ENCODE measurements around the gene SKIL. TPM values are rescaled to one million over a fixed set of nuclear protein-coding genes. Genes with fewer than 3 reads are reported as not detected.

Gene SKIL
- total and polyA plus RNA-seq, 2 donors (not counting 1 experiment from before 2014, with no cell fraction given): 7.7 to 145 TPM

GRCh38 chr3:170421111-170421641 is 63.7 kb downstream of the SKIL start:
- Mint-ChIP-seq H3K4me1 (peaks cover 18% of the 10 kb centered on the region), H3K27me3 (peaks cover 32% of the 10 kb centered on the region), H3K4me3 (no peak overlapping the region), H3K9me3 (ENCODE audit: insufficient read depth) (no peaks in the 10 kb centered on the region), H3K27ac (no peak overlapping the region)
- Histone ChIP-seq H3K36me3 (replicated peaks in 1 of 2; ENCODE audit: control extremely low read depth in 1 of 2, control insufficient read depth in 1 of 2, extremely low read depth in 1 of 2, insufficient read depth in 2 of 2, low read length in 1 of 2) (no peaks in the 10 kb centered on the region), H3K4me1 (ENCODE audit: control insufficient read depth in 2 of 2, insufficient read depth in 2 of 2, low read length in 2 of 2) (peaks cover 23% of the 10 kb centered on the region in 2 donors), H3K79me2 (ENCODE audit: control insufficient read depth, insufficient read depth, low read length) (no peaks in the 10 kb centered on the region), H3K9me3 (ENCODE audit: control extremely low read depth in 1 of 3, control insufficient read depth in 2 of 3, insufficient read depth in 1 of 3, low read length in 2 of 3) (peaks cover 0 to 19% (median 0%) of the 10 kb centered on the region in 3 donors), H3K27ac (ENCODE audit: low read length in 2 of 2) (no peak overlapping the region), H3K4me2 (replicated peaks; ENCODE audit: low read depth, low read length, poor library complexity, severe bottlenecking) (no peak overlapping the region), H3K27me3 (replicated peaks in 1 of 4; ENCODE audit: control extremely low read depth in 1 of 4, control insufficient read depth in 3 of 4, insufficient read depth in 4 of 4, low read length in 3 of 4) (peaks cover 0 to 32% (median 24%) of the 10 kb centered on the region in 4 experiments), H2AFZ (ENCODE audit: insufficient read depth, low read depth, low read length, poor library complexity, severe bottlenecking) (no peak overlapping the region), H3K4me3 (ENCODE audit: control extremely low read depth in 1 of 5, extremely low read depth in 1 of 5, insufficient read depth in 1 of 5, low read depth in 2 of 5, low read length in 4 of 5) (no peak overlapping the region), H4K20me1 (ENCODE audit: control insufficient read depth, insufficient read depth, low read length, poor library complexity, severe bottlenecking) (no peaks in the 10 kb centered on the region), H3K9ac (ENCODE audit: low read length) (no peak overlapping the region)
- ATAC-seq (ENCODE audit: low read depth) (no peak), DNase-seq (no peak)
- CTCF ChIA-PET: no interaction called here
- intact Hi-C loops (cut with micrococcal nuclease): no loop called here
- TF ChIP-seq EZH2 (IDR thresholded peaks at IDR 0.05; ENCODE audit: borderline replicate concordance, insufficient read depth, low read depth, low read length, poor library complexity, severe bottlenecking) (no peak), CTCF (IDR thresholded peaks at IDR 0.05) (no peak)
- POLR2A ChIA-PET: no interaction called here
- 90% methylated on average over 8 of the region's 12 CpGs for WGBS (ENCODE audit: insufficient coverage)

GRCh38 chr3:170421758-170422157 is 64.2 kb downstream of the SKIL start:
- H3K27ac Mint-ChIP-seq: no peak overlapping the region
- Histone ChIP-seq H2AFZ (ENCODE audit: insufficient read depth, low read depth, low read length, poor library complexity, severe bottlenecking) (no peak overlapping the region), H3K4me2 (replicated peaks; ENCODE audit: low read depth, low read length, poor library complexity, severe bottlenecking) (no peak overlapping the region), H3K9me3 (ENCODE audit: control extremely low read depth in 1 of 3, control insufficient read depth in 2 of 3, insufficient read depth in 1 of 3, low read length in 2 of 3) (peaks cover 0 to 19% (median 0%) of the 10 kb centered on the region in 3 donors), H3K36me3 (replicated peaks in 1 of 2; ENCODE audit: control extremely low read depth in 1 of 2, control insufficient read depth in 1 of 2, extremely low read depth in 1 of 2, insufficient read depth in 2 of 2, low read length in 1 of 2) (no peaks in the 10 kb centered on the region), H3K9ac (ENCODE audit: low read length) (no peak overlapping the region), H3K27me3 (replicated peaks in 1 of 4; ENCODE audit: control extremely low read depth in 1 of 4, control insufficient read depth in 3 of 4, insufficient read depth in 4 of 4, low read length in 3 of 4) (peaks cover 0 to 32% (median 24%) of the 10 kb centered on the region in 4 experiments), H4K20me1 (ENCODE audit: control insufficient read depth, insufficient read depth, low read length, poor library complexity, severe bottlenecking) (no peaks in the 10 kb centered on the region), H3K4me1 (ENCODE audit: control insufficient read depth in 2 of 2, insufficient read depth in 2 of 2, low read length in 2 of 2) (peaks cover 23% of the 10 kb centered on the region in 2 donors), H3K79me2 (ENCODE audit: control insufficient read depth, insufficient read depth, low read length) (no peaks in the 10 kb centered on the region), H3K4me3 (ENCODE audit: control extremely low read depth in 1 of 5, extremely low read depth in 1 of 5, insufficient read depth in 1 of 5, low read depth in 2 of 5, low read length in 4 of 5) (no peak overlapping the region), H3K27ac (ENCODE audit: low read length in 2 of 2) (no peak overlapping the region)
- H3K4me3 Mint-ChIP-seq: no peak overlapping the region
- no peaks in the 10 kb centered on the region for H3K9me3 Mint-ChIP-seq (ENCODE audit: insufficient read depth)
- H3K4me1 Mint-ChIP-seq: peaks cover 18% of the 10 kb centered on the region
- POLR2A ChIA-PET: no interaction called here
- 100% methylated on average over 1 of the region's 2 CpGs for WGBS (ENCODE audit: insufficient coverage)
- DNase-seq (no peak), ATAC-seq (ENCODE audit: low read depth) (no peak)
- intact Hi-C loops (cut with micrococcal nuclease): no loop called here
- TF ChIP-seq EZH2 (IDR thresholded peaks at IDR 0.05; ENCODE audit: borderline replicate concordance, insufficient read depth, low read depth, low read length, poor library complexity, severe bottlenecking) (no peak), CTCF (IDR thresholded peaks at IDR 0.05) (no peak)
- H3K27me3 Mint-ChIP-seq: peaks cover 31% of the 10 kb centered on the region
- CTCF ChIA-PET: no interaction called here
